ENCODE data around the gene CREM.

Gene CREM

GRCh38 chr10:35234073-35234472 is 107.4 kb downstream of the CREM start:
- Histone ChIP-seq H2AFZ (ENCODE audit: low read length) (no peak overlapping the region), H4K20me1 (ENCODE audit: insufficient read depth, low read length, poor library complexity, severe bottlenecking) (no peaks in the 10 kb centered on the region), H3K9me2 (replicated peaks; ENCODE audit: low read depth, low read length) (no peaks in the 10 kb centered on the region), H3K36me3 (ENCODE audit: insufficient read depth, low read length) (no peaks in the 10 kb centered on the region), H3F3A (ENCODE audit: low read depth) (no peaks in the 10 kb centered on the region), H3K9ac (ENCODE audit: low read depth, low read length, poor library complexity, severe bottlenecking) (no peak overlapping the region), H3K27me3 (ENCODE audit: insufficient read depth, low read length, poor library complexity, severe bottlenecking) (no peaks in the 10 kb centered on the region), H3K9me3 (ENCODE audit: insufficient read depth, low read depth, low read length) (no peaks in the 10 kb centered on the region), H3K4me3 (ENCODE audit: low read length, poor library complexity, severe bottlenecking) (no peak overlapping the region), H3K4me1 (ENCODE audit: insufficient read depth, low read length, poor library complexity, severe bottlenecking) (no peaks in the 10 kb centered on the region), H3K79me2 (ENCODE audit: insufficient read depth, low read length) (no peaks in the 10 kb centered on the region), H3K4me2 (ENCODE audit: low read depth, low read length, poor library complexity, severe bottlenecking) (no peak overlapping the region)
- TF ChIP-seq, protein P1, sequence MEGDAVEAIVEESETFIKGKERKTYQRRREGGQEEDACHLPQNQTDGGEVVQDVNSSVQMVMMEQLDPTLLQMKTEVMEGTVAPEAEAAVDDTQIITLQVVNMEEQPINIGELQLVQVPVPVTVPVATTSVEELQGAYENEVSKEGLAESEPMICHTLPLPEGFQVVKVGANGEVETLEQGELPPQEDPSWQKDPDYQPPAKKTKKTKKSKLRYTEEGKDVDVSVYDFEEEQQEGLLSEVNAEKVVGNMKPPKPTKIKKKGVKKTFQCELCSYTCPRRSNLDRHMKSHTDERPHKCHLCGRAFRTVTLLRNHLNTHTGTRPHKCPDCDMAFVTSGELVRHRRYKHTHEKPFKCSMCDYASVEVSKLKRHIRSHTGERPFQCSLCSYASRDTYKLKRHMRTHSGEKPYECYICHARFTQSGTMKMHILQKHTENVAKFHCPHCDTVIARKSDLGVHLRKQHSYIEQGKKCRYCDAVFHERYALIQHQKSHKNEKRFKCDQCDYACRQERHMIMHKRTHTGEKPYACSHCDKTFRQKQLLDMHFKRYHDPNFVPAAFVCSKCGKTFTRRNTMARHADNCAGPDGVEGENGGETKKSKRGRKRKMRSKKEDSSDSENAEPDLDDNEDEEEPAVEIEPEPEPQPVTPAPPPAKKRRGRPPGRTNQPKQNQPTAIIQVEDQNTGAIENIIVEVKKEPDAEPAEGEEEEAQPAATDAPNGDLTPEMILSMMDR (conservative IDR thresholded peaks at IDR 0.05; ENCODE audit: low read length): no peak
- TF ChIP-seq EZH2phosphoT487 (IDR thresholded peaks at IDR 0.05; ENCODE audit: borderline replicate concordance): no peak

DNA sequence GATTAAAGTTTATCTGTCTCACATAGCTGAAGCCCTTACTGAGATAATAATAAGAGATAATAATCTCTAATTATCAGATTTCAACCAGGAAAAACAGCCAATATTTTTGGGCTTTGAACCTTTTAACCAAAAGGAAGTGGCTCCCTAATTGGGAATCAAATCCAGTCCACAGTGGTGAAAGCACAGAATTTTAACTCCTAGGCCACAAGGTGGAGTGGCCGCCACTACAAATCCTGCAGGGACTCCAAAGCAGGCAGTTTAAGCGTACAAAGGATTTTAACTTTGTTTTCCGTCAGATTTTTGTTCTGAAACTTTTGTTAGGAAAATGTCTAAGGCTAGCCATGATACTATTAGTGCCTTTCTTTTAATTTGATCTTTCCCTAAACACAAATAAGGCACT is 110.1 kb downstream of the CREM start:
- Histone ChIP-seq H3K9me2 (replicated peaks; ENCODE audit: low read depth, low read length) (no peaks in the 10 kb centered on the region), H3K4me1 (ENCODE audit: insufficient read depth, low read length, poor library complexity, severe bottlenecking) (no peaks in the 10 kb centered on the region), H3K36me3 (ENCODE audit: insufficient read depth, low read length) (no peaks in the 10 kb centered on the region), H3K9ac (ENCODE audit: low read depth, low read length, poor library complexity, severe bottlenecking) (no peak overlapping the region), H3F3A (ENCODE audit: low read depth) (no peaks in the 10 kb centered on the region), H3K27me3 (ENCODE audit: insufficient read depth, low read length, poor library complexity, severe bottlenecking) (no peaks in the 10 kb centered on the region), H3K4me3 (ENCODE audit: low read length, poor library complexity, severe bottlenecking) (no peak overlapping the region), H3K4me2 (ENCODE audit: low read depth, low read length, poor library complexity, severe bottlenecking) (no peak overlapping the region), H2AFZ (ENCODE audit: low read length) (no peak overlapping the region), H3K79me2 (ENCODE audit: insufficient read depth, low read length) (no peaks in the 10 kb centered on the region), H4K20me1 (ENCODE audit: insufficient read depth, low read length, poor library complexity, severe bottlenecking) (no peaks in the 10 kb centered on the region), H3K9me3 (ENCODE audit: insufficient read depth, low read depth, low read length) (no peaks in the 10 kb centered on the region)
- TF ChIP-seq EZH2phosphoT487 (IDR thresholded peaks at IDR 0.05; ENCODE audit: borderline replicate concordance): no peak
- TF ChIP-seq, protein P1 (conservative IDR thresholded peaks at IDR 0.05; ENCODE audit: low read length): peak; percentile 55

DNA sequence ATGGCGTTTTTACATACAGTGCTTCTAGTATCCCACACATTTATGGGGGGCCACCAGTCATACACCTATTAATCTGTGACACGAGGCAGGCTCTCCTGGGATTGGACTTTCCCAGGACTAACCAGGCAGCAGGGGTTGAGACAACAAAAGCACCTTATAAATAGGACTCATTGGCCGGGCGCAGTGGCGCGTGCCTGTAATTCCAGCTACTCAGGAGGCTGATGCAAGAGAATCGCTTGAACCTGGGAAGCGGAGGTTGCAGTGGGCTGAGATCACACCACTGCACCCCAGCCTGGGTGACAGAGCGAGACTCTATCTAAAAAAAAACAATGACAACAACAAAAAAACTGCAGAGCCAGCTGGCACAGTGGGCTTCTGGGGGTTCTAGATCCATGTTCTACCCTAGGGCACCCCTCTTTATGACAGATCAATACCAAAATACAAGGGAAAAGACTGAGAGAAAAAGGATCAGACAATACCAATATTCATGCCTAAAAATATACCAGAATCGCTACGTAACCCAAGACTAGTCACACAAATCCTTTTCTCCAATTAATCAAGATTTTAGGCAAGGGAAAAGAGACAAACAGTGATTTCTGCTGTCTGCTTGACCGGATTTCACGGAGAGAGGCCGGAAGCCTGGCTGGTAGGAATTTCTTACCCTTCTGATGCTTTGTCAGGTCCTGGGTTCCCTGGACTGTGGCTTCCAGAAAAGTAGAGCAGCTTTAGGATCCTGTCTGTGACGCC is 111.3 kb downstream of the CREM start:
- Histone ChIP-seq H3K9ac (ENCODE audit: low read depth, low read length, poor library complexity, severe bottlenecking) (no peak overlapping the region), H3K79me2 (ENCODE audit: insufficient read depth, low read length) (no peaks in the 10 kb centered on the region), H3K27me3 (ENCODE audit: insufficient read depth, low read length, poor library complexity, severe bottlenecking) (no peaks in the 10 kb centered on the region), H3F3A (ENCODE audit: low read depth) (no peaks in the 10 kb centered on the region), H3K9me3 (ENCODE audit: insufficient read depth, low read depth, low read length) (no peaks in the 10 kb centered on the region), H3K9me2 (replicated peaks; ENCODE audit: low read depth, low read length) (no peaks in the 10 kb centered on the region), H3K4me2 (ENCODE audit: low read depth, low read length, poor library complexity, severe bottlenecking) (no peak overlapping the region), H2AFZ (ENCODE audit: low read length) (no peak overlapping the region), H4K20me1 (ENCODE audit: insufficient read depth, low read length, poor library complexity, severe bottlenecking) (no peaks in the 10 kb centered on the region), H3K4me1 (ENCODE audit: insufficient read depth, low read length, poor library complexity, severe bottlenecking) (no peaks in the 10 kb centered on the region), H3K4me3 (ENCODE audit: low read length, poor library complexity, severe bottlenecking) (no peak overlapping the region), H3K36me3 (ENCODE audit: insufficient read depth, low read length) (no peaks in the 10 kb centered on the region)
- TF ChIP-seq EZH2phosphoT487 (IDR thresholded peaks at IDR 0.05; ENCODE audit: borderline replicate concordance): no peak
- TF ChIP-seq, protein P1 (conservative IDR thresholded peaks at IDR 0.05; ENCODE audit: low read length): no peak

All from Loucy (cell line).